Endothelial cell of umbilical vein (primary cell): Measurements from ENCODE around the gene RAB31. TPM values are rescaled to one million over a fixed set of nuclear protein-coding genes. Genes with fewer than 3 reads are reported as not detected.

ENCODE experiments used
- BruUV-seq: library from RNA; stranded (reverse); fragments of 400-500 nt; replicated peaks from 2 replicates; lab custom pipeline; 2021; lab: Mats Ljungman, UMichigan
- CTCF ChIA-PET: fragments of 300-600, 350-600 bp; sonication (Branson Sonifier 250); formaldehyde crosslinking; loops from one replicate; lab custom pipeline; 2021; ENCODE audit warnings: antibody characterized with exemption, inconsistent platforms; lab: Charles Lee
- POLR2A ChIA-PET: fragments of 300-600, 350-600 bp; sonication (Branson Sonifier 250); formaldehyde crosslinking; loops from one replicate; lab custom pipeline; 2021; ENCODE audit warnings: antibody characterized with exemption, inconsistent platforms; lab: Charles Lee
- DNase-seq: peaks from one replicate; pipeline ENCODE4 v3.0.0-alpha.2; 2011; ENCODE audit warnings: low read depth, low spot score
- FAIRE-seq: peaks from 2 replicates; lab custom pipeline; 2011; peaks lifted over from hg19 to GRCh38; lab: Jason Lieb, UNC
- H2AFZ ChIP-seq: 2 replicates; pipeline ENCODE4 v1.6.0; 2012; ENCODE audit warnings: low read depth, low read length, control low read depth, inconsistent platforms
- H3K27ac ChIP-seq: 2 replicates; pipeline ENCODE4 v1.5.1; 2011; ENCODE audit warnings: low read depth, mild to moderate bottlenecking, control low read depth, low read length, moderate library complexity; ENCODE audit not compliant: insufficient read depth
- H3K27me3 ChIP-seq, 2 experiments: 2 replicates each; pipeline versions ENCODE4 v1.6.0 to v1.6.1; 2011; ENCODE audit warnings: low read length in 2 of 2, mixed read lengths in 1 of 2; ENCODE audit not compliant: control insufficient read depth in 2 of 2, insufficient read depth in 2 of 2
- H3K36me3 ChIP-seq, 2 experiments: 2 replicates in 1 of 2; 3 replicates in 1 of 2; pipeline ENCODE4 v1.5.1; 2011; ENCODE audit warnings: low read length in 2 of 2, mild to moderate bottlenecking in 1 of 2, moderate library complexity in 1 of 2; ENCODE audit not compliant: control insufficient read depth in 2 of 2, insufficient read depth in 2 of 2; ENCODE audit errors: extremely low read depth in 1 of 2
- H3K4me1 ChIP-seq: 3 replicates; pipeline ENCODE4 v1.5.1; 2011; ENCODE audit warnings: mild to moderate bottlenecking, low read length; ENCODE audit not compliant: control insufficient read depth, insufficient read depth; ENCODE audit errors: extremely low read depth
- H3K4me2 ChIP-seq: 2 replicates; pipeline ENCODE4 v1.6.1; 2011; ENCODE audit warnings: low read length, control low read depth, mixed read lengths; ENCODE audit not compliant: insufficient read depth
- H3K4me3 ChIP-seq, 3 experiments: fragments of 200-600 bp in 1 of 3; sonication (generic), shearing (Covaris generic) in 1 of 3; replicated peaks in 1 of 3; 2 replicates each; pipeline ENCODE4 v1.5.1; 2011 to 2016; ENCODE audit warnings: control low read depth in 3 of 3, low read length in 3 of 3, mild to moderate bottlenecking in 2 of 3, inconsistent platforms in 1 of 3, low read depth in 1 of 3, moderate library complexity in 1 of 3; ENCODE audit not compliant: insufficient read depth in 1 of 3
- H3K79me2 ChIP-seq: 2 replicates; pipeline ENCODE4 v1.6.0; 2012; ENCODE audit warnings: low read length, inconsistent platforms; ENCODE audit not compliant: control insufficient read depth, insufficient read depth
- H3K9ac ChIP-seq: replicated peaks from 2 replicates; pipeline ENCODE3; 2011; ENCODE audit warnings: low read length, control low read depth; ENCODE audit not compliant: insufficient read depth; ENCODE audit errors: extremely low read depth
- H3K9me1 ChIP-seq: replicated peaks from 3 replicates; pipeline ENCODE4 v1.6.0; 2011; ENCODE audit warnings: mild to moderate bottlenecking, low read length; ENCODE audit not compliant: control insufficient read depth, insufficient read depth; ENCODE audit errors: extremely low read depth
- H3K9me3 ChIP-seq: replicated peaks from 2 replicates; pipeline ENCODE4 v1.5.1; 2012; ENCODE audit warnings: low read length, inconsistent platforms; ENCODE audit not compliant: control insufficient read depth, insufficient read depth
- H4K20me1 ChIP-seq: replicated peaks from 2 replicates; pipeline ENCODE3; 2011; ENCODE audit warnings: mild to moderate bottlenecking, low read length; ENCODE audit not compliant: control insufficient read depth, insufficient read depth; ENCODE audit errors: extremely low read depth
- CTCF ChIP-seq, 2 donors: IDR thresholded peaks; 1 replicate in 1 of 2; 2 replicates in 1 of 2; pipeline ENCODE4 v1.5.1; 2011; ENCODE audit warnings: low read length in 2 of 2, mild to moderate bottlenecking in 2 of 2, moderate library complexity in 2 of 2, control low read depth in 1 of 2, inconsistent platforms in 1 of 2, low read depth in 1 of 2; ENCODE audit not compliant: insufficient read depth in 1 of 2; ENCODE audit errors: extremely low read depth in 1 of 2
- EZH2 ChIP-seq: IDR thresholded peaks from 2 replicates; pipeline ENCODE4 v1.6.1; 2012; ENCODE audit warnings: borderline replicate concordance, low read depth, mild to moderate bottlenecking, moderate library complexity, low read length, inconsistent platforms; ENCODE audit not compliant: severe bottlenecking
- FOS ChIP-seq: IDR thresholded peaks from 2 replicates; pipeline ENCODE4 v1.6.1; 2011; ENCODE audit warnings: mild to moderate bottlenecking, low read length, moderate library complexity, borderline replicate concordance; ENCODE audit not compliant: insufficient read depth
- GATA2 ChIP-seq: IDR thresholded peaks from 2 replicates; pipeline ENCODE4 v1.7.0; 2011; ENCODE audit warnings: low read depth, mild to moderate bottlenecking, moderate library complexity, mixed read lengths, low read length; ENCODE audit not compliant: insufficient read length, insufficient read depth
- JUN ChIP-seq: IDR thresholded peaks from 2 replicates; pipeline ENCODE4 v1.6.1; 2011; ENCODE audit warnings: borderline replicate concordance, low read depth; ENCODE audit not compliant: insufficient read length, insufficient read depth
- MAX ChIP-seq: IDR thresholded peaks from 2 replicates; pipeline ENCODE4 v1.6.1; 2011; ENCODE audit not compliant: insufficient read depth, insufficient read length
- MYC ChIP-seq: IDR thresholded peaks from one replicate; pipeline ENCODE4 v1.6.1; 2011; ENCODE audit warnings: mild to moderate bottlenecking, low read depth, low read length
- POLR2A ChIP-seq: IDR thresholded peaks from 2 replicates; pipeline ENCODE4 v1.6.1; 2012; ENCODE audit warnings: low read depth, mild to moderate bottlenecking, control low read depth, low read length
- POLR2AphosphoS5 ChIP-seq: IDR thresholded peaks from 2 replicates; pipeline ENCODE4 v1.6.1; 2012; ENCODE audit warnings: low read depth, mild to moderate bottlenecking, control low read depth, low read length, moderate library complexity; ENCODE audit not compliant: insufficient read depth
- dilution Hi-C: fragments of 300-500 bp; cut with MboI; formaldehyde crosslinking; loops from one replicate; pipeline ENCODE4 v1.15.0; 2019; ENCODE audit warnings: low sequenced_read_pairs; ENCODE audit not compliant: extremely low pct_ligation_motif_present
- intact Hi-C: fragments of 100-400 bp; cut with micrococcal nuclease; formaldehyde crosslinking; loops from one replicate; pipeline ENCODE4 v1.10.0; 2022
- polyA plus RNA-seq, 4 experiments: library from polyadenylated mRNA; depleted of rRNA in 3 of 4; stranded (reverse) in 3 of 4; unstranded in 1 of 4; fragments of >200 nt; gene quantifications; 2 replicates each; pipeline versions ENCODE4 v1.2.1 to v1.2.3, GENCODE V29; 2011 to 2012; ENCODE audit warnings: missing spikeins in 1 of 4
- total RNA-seq: library from RNA; stranded (reverse); gene quantifications from 2 replicates; pipeline ENCODE4 v1.2.3, GENCODE V29; 2021

The RAB31 gene
- total and polyA plus RNA-seq, 2 donors (not counting 3 experiments of a cell fraction or from before 2014, with no cell fraction given): 30.5 TPM

GRCh38 chr18:9764011-9764481, 55.9 kb downstream of the RAB31 start:
- no peaks in the 10 kb centered on the region for H3K27me3 ChIP-seq
- no peaks in the 10 kb centered on the region for H3K79me2 ChIP-seq
- intact Hi-C loops: no loop called here
- H3K27ac ChIP-seq: no peak overlapping the region
- BruUV-seq: no TSS peak
- no peak for FAIRE-seq
- ChIA-PET POLR2A (no interaction called here), CTCF (interaction anchor here (1.0 kb wide), 1 partner anchor 9 kb away, joined by 3 read pairs; no protein-coding TSS in a partner anchor)
- no peak overlapping the region for H3K4me2 ChIP-seq
- DNase-seq: no peak
- H3K9me1 ChIP-seq: no peaks in the 10 kb centered on the region
- H3K4me1 ChIP-seq: no peaks in the 10 kb centered on the region
- no peak overlapping the region for H3K4me3 ChIP-seq
- no peak overlapping the region for H3K9ac ChIP-seq
- peaks cover 3% of the 10 kb centered on the region for H4K20me1 ChIP-seq
- dilution Hi-C loops: no loop called here
- H3K9me3 ChIP-seq: no peaks in the 10 kb centered on the region
- H2AFZ ChIP-seq: no peak overlapping the region
- no peaks in the 10 kb centered on the region for H3K36me3 ChIP-seq
- TF ChIP-seq GATA2 (no peak), POLR2A (no peak), FOS (no peak), MAX (no peak), POLR2AphosphoS5 (no peak), MYC (no peak), EZH2 (no peak), JUN (no peak), CTCF (IDR thresholded peaks at IDR 0.05; ENCODE audit: extremely low read depth in 1 of 2, insufficient read depth in 1 of 2, low read depth in 1 of 2, low read length in 2 of 2) (no peak)
